AG20443 (cell line): ENCODE measurements around the gene DKK3.

ENCODE experiments used
- DNase-seq: peaks from one replicate; pipeline ENCODE4 v3.0.0; 2012; ENCODE audit warnings: low spot score, mixed read lengths

Gene DKK3

DNA sequence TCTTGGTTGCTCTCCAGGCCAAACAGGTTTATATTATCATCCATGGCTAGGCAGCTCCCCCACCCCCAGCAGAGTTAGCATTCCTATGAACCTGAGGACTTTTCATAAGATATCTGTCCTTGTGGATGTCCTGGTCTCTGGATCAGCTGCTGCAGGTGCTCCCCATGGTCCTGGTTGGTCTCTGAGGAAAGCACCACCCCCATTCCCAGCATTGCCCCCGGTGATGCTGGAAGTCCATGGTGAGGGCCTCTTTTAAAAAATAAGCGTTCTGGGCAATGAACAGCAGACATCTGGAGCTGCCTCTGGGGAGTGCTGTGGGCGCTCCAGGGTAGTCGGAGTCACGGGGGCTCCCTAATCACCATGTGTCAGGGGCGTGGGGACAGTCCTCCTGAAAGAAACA lies 26.6 kb downstream of the DKK3 start:
- no peak for DNase-seq

DNA sequence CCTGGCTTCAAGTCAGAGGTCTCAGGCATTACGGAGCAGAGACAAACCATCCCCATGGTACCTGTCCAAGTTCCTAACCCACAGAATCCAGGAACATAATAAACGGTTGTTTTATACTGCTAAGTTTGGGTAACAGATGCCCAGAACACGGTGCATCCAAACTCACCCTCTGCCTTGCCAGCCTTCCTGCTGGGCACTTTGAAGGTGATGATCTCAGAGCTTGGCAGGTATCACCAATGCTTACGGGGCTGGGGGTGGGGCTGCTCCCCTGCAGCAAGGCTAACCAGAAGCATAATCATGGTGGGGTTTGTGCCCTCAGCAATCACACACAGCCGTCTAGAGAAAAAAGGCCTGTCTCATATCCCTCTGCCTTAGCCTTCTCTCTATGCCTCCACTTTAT lies 27.1 kb downstream of the DKK3 start:
- DNase-seq = no peak

DNA sequence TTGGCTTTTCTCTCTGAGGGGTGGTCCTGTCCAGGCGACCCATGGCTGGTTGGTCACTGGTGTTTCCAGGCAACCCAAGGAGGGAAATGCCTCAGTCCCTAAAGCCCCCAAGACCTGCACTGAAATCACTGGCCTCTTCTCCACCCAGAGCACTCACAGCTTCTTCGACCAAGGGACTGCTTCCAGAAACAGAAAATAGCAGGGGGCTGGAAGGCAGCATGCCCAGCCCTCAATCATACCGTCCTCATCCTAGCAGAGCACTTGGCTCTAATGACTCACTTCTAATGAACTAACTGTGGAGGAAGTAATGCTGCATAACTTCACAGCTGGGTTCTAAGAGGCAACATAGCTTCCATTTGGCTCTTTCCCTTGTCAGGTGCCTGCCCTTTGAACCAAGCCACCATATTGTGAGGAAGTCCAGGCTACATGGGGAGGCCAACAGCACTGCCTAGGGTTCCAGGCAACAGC lies 27.6 kb downstream of the DKK3 start:
- no peak for DNase-seq

DNA sequence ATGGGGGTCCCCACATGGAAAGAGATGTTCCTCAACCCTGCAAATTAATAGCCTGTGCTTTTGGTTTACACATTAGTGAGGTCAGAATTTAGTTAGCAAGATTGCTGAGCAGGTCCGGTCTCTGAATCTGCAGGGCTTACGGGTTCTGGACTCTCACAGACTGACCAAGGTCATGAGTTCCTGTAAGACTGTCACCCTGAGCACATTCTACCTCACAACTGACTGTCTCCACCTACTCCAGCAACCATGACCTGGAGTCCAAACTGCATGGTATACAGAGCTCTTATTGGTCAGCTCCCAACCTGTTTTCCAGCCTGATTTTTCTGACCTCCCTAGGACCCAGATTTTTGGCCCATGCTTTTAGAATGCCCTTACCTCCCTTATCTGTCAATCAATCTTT lies 28.2 kb downstream of the DKK3 start:
- no peak for DNase-seq

DNA sequence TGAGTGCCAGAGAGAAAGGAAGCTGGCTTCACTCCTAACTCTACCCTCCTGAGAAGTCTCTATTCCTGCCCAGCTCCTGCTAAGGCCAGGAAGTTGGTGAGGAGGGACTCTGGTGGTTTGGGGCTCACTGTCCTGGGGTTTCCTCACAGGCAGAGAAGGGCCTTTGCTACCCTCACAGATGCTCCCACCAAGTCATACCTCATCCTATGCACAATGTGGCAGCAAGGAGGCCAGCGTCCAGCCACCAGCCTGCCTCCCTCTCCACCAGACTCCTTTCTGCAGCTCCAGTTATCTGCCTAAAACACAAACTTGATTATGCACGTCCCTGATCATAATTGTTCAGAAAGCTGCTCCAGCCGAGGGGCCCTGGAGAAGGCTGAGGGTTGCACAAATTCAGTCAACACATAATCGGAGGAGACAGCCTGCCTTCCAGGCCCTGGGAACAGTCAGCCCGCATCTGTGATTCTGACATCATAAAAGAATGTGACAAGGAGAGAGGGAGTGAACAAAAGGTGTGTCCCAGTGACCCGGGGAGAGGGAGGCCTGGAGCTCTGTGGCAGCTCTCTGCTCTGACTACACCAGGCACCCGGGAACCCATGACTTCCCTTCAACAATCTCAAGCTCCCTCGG lies 28.8 kb downstream of the DKK3 start:
- DNase-seq = peak; percentile 57

DNA sequence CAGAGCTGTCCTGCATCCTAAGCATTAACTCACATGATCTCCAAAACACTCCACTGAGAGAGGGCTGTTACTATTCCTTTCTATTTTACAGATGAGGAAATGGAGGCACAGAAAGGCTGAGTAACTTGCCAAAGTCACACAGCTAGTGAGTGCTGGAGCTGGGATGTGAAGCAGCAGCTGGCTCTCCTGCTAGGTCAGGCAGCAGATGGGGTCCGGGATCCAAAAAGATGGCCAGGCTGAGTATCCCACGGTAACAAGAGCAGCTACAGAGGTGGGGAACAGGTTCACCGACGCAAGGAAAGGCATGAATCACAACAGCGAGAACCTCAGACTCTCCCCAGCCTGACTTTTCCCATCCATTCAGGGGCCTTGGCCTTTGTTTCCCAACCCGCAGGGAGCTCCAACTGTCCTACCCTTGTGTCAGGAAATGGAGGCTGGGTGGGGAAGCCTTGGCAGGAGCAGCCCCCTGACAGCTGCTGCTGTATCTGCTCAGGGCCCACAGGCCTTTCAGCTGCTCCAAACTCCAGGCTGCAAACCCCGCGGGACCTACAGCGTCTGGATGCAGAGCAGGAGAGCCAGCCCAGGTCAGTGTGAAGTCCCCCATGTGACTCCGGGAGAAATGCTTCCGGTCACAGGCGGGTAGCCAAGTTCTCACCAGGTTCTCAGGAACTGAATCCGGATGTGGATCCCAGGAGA lies 29.5 kb downstream of the DKK3 start:
- DNase-seq = peak; percentile 45

DNA sequence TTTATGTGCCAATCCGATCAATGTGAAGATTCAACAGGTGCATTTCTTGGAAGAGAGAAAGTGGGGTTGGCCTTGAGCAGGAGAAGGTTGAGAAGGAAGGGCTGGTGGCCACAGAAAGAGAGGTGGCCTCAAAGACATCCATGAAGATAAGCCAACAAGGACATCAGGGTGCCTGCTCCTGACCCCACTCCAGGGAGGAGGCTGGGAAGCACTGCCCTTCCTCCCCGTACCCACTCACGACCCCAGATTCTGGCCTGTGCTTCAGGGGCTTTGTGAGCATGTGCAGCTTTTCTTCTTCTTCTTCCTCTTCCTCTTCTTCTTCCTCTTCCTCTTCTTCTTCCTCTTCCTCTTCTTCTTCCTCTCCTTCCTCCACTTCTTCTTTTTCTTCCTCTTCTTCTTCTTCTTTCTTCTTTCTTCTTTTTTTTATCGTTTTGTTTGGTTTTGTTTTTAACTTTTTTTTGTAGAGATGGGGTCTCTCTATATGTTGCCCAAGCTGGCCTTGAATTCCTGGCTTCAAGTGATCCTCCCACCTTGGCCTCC lies 30.3 kb downstream of the DKK3 start:
- no peak for DNase-seq

DNA sequence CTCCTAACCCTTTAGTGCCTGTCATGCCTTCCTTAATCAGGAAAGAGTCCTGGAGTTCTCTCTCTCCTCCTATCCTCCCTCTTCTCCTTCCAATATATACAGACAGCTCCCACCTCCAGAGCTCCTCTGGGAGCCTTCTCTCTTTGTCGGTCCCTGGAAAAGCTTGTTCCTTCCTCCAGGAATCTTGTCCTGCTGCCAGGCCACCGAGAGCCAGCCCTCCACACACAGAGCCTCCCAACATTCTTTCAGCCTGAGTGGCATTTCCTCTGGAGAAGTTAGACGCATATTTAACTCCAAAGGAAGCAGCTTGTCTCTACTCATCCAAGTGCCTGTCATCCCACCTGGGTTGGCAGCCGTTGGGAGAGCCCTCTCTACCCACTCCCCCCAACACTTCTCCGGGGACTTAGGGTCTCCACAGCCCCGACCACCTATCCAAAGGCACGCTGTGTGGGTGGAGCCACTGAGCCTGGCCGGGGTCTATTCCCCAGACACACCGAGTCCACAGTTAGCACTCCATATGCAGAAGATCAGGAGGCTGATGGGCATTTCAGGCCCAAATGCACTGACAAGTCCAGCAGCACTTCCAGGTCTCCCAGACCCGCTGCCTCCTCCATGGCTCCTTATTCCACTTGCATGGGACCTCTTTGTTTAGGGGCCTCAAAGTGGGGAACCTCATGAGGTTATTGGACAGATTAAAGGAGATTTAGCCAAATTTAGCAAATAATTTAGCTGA lies 31.1 kb downstream of the DKK3 start:
- DNase-seq = peak; percentile 89

DNA sequence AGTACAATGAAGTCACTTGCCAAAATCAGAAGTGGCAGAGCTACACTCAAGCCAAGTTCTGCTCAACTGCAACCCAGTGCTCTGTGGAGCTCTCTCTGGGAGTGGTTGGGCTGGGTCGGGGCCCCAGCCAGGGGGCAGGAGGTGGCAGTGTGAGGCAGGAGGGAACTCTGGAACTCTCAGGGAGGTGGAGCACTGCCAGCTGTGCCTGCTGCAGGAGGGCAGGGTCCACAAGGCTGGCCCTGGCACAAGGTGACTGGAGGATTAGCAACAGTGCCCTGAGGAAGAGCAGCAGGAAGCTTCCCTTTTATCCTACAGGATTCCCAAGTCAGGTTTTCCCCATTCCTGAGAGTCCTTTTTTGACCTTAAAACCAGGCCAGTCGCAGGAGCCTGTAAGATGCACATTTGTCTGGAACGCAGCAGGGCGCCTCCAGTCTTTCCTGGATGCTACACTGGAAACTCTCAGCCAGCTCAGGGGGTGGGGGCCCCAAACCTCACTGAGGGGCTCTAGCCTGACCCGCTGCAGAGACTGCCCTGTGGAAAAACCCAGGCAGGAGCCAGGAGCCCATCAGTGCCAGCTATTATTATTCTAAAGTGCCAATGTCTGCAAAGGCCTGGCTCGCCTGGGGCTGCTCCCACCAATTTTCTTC lies 31.8 kb downstream of the DKK3 start:
- DNase-seq = no peak

DNA sequence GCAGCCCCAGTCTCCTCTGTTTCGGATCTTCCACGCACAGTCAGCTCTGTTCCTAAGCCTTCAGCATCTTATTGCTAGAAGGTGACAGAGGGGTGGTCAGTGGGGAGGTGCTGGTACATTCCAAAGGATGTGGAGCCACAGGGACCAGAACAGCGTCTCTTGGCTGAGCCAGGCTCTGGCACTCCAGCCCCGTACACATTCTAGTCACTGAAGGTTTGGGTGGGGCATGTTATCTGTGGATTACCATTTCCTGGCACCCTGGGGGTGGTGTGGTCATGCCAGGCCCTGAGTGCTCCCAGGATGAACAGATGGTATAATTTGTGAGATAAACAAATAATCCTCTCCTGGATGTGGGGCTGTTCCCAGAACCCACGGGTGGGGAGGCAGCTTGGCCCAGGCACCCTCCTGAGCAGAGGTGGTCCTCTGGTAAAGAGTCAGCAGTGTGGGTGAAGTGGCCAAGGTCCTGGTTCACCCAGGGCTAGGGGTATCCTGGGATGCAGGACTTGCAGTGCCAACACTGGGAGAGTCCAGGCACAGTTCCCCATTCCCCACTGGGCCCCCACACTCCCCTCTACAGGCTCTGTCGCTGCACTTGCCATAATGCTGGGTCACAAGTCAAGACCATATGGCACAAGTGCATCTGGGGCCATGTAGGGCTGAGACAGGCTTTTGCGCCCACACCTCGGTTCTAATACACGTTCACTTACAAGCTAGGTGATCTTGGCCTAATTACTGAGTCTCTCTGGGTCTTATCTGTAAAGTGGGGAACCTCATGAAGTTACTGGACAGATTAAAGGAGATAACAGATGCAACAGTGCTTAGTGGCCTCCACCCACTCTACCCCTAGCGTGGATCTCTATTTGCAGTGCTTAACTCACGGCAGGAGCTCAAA lies 33.0 kb downstream of the DKK3 start:
- no peak for DNase-seq

DNA sequence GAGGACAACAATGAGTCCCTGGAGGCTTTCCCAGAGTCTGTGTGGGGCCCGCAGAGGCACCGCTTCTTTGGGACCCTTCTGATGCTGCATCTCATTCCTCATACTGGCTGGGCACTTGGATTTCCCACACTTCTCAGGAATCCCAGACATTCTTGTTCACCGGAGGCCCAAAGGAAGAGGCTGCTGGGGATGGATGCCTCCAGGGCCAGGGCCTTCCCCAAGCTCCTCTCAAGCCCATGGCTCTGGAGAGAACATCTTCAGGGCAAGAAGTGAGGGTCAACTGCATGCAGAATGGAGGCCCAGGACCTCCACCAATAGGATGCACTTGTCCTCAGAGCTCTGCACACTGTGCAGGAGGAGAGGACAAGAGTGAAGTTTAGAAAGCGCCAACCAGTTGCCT lies 34.6 kb downstream of the DKK3 start:
- peak; percentile 24 for DNase-seq

DNA sequence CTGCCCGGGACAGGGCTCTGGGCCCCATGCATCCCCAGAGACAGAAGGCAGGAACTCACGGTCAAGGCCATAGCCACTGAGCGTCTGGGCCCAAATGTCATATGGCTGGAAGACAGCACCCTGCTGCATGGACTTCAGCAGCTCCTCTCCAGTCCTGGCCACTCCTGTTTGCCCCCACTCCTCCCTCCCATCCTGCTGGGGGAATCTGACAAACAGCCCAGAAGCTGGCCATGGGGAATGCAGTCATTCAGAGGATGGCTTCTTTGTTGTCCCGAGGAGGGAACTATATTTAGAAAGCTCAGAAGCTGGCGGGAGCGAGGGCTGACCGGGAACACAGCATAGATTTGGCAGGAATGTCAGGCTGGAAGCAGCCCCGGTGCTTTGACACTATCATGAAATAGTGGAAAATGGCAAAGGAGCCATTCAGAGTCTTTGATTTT lies 35.0 kb downstream of the DKK3 start:
- peak; percentile 88 for DNase-seq

DNA sequence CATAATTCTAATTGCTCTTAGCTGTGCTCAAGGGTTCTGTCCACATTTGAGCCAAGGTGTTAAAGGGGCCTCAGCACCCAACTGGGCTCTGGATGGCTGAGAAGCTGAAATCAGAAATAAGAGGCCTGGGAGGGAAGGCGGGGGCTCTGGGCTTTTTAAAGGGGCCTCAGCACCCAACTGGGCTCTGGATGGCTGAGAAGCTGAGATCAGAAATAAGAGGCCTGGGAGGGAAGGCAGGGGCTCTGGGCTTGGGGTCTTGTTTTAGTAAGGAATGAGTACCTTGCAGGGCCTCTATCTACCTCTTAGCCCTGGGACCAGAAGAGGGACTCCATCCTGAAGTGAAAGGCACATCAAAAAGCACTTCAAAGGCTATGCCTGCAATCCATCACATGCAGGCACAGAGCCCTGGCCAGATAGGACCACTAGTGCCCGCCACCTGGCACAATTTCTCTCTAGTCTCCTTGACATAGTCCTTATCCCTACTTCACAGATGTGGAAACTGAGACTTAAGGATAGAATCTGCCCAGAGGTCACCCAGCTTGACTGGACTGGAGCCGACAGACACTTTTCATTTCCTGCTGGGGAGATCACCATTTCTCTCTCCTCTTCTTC lies 35.6 kb downstream of the DKK3 start:
- no peak for DNase-seq

DNA sequence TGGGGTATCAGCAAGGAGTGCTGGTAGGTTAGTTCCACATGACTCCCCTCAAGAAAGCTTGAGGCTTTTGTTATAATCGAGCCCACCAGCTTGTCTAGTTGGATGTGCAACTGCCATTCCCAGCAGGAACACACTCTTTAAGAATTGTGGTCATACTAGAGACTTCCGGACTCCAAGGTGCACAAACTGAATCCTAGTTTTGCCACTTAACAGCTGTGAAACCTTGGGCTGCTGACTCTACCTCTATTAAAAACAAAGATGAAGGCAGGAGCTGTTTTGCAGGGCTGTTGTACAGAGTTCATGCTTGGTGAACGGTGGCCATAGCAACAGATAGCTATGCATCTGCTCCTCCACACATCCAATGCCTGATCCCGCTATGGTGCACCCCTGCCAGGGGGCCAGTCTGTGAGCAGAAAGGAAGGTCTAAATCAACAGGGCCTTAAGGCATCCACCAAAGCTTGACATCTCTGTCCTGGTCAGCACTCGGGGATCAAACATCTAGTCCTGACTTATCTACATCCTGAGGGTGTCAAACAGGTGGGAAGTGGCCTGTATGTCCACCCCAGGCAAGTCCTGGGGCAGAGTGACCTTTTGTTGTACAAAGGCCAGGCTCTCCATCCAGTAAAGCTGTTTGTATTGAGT lies 36.4 kb downstream of the DKK3 start:
- DNase-seq = no peak

DNA sequence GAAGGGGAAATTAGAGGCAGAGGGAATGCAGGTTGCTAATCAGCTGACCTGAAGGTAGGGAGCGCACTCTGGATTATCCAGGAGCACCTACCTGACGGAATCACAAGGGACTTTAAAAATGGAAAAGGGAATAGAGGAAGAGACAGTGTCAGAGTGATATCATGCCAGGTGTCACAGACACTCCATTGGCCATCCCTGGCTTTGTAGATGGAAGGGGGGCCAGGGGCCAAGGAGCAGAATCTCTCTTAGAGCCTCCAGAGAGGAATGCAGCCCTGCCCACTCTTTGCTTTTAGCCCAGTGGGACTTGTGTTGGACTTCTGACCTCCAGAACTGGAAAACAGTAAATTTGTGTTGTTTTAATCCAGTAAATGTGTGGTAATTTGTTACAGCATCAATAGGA lies 37.9 kb downstream of the DKK3 start:
- DNase-seq = no peak

DNA sequence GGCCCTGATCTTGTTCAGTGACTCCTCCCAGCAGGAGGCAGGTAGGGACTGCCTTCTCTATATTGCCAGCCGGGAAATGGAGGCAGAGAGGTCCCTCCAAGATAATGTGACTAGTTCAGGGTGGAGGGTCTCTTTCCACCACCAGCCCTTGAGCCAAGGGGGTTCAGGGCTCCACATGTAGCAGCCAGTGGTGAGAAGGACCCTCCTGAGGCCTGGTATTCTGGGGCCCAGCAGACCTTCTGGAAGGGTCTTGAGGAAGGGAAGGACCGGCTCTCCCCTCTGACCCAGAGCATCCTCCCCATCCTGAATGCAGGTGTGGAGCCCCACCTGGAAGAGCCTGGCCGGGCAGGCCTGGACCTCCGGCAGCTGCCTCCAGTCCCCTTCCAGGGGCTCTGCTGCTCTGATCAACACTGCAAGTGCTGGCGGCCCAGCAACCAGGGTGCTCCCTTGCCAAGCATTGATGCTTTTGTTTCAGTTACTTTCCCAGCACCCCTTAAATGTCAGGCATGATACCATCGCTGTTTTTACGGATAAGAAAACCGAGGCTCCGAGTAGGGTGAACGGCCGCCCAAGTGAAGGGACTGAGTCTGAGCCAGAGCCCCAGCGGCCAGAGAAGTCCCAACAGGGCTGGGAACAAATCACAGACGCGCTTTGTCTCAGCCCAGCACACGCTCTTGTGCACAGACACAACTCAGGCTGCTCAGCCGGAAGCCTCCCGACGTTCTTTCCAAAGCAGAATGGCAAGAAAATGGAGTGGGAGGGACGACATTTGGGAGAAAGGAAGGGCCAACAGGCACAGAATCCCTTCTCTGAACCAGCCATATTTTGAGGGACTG lies 38.8 kb downstream of the DKK3 start:
- no peak for DNase-seq

DNA sequence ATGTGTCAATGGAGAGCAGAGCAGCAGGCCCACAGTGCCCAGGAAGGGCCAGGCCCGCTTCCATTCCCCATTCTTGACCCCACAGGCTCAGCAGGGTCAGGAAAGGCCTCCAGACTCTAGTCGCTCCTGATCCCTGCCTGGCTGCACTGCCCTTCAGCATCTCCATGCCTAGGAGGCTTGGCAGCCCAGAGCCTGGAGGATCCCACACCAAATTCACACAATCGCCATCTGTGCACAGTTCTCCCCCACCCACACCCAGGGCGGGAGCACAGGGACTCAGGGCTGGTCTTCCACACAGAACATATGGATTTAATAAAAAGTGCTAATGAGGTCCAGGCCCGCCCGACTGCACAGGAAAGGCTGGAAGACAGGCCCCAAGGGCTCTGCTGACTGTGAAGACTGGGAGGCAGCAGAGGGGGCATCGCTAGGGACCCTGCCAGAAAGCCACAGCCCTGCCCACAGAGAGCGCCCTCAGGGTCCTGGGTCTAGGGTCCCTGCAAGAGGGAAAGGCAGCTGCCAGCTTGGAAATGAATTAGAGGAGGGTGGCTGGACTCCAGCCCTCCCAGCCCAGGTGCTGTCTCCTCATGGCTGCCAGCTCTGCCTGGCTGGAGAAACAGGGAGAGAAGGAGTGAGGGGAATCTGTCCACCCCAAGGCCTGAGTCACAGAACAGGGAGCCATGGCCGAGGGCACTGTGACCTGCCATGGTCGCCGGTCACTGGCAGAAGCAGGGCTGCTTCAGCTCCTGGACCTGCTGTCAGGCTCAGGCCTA lies 39.7 kb downstream of the DKK3 start:
- peak; percentile 85 for DNase-seq

DNA sequence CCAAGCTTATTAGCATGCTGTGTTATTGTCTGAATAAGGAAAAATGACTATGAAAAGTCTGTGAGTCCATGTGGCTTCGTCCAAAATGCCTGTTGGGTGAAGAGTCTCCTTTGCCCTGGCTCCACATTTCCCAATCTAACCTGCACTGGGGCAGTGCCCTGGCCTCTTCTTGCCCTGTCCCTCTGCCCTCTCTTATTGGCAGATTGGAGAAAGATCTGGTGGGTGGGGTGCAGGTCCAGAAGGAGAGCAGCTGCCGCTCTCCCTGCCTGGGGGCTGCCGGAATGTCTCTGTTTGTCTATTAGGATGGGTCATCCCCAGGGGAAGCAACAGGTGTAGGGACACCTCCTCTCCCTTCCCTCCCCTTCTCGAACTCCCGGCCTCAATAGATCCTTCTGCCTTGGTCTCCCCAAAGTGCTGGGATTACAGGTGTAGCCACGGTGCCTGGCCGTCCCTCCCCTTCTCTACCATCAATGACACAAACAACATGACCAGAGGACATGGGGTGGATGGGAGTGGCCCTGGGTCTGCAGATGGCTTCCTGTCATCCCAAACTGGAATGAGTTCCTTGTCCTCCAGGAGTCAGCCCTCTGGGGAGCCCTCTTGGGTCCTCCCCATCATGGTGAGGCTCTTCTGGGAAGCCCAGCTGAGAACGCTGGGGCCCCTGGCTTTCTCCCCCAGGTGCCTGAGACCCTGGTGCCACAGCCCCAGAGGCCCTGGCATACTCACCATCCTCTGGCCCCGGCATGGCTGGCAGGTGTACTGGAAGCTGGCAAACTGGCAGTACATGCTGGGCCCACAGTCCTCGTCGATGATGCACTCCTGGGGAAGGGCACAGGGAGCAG lies 40.5 kb downstream of the DKK3 start:
- no peak for DNase-seq
